ENCODE data around the gene PLA2R1.

- TF ChIP-seq CTCF (IDR thresholded peaks at IDR 0.05) (no peak), POLR2A (IDR thresholded peaks at IDR 0.05) (no peak)
These were observed 159.7 kb downstream of the PLA2R1 start for GRCh38 chr2:159902722-159903121.

All from lower leg skin (tissue), 3 donors.